ENCODE results near the gene SYT17.

SYT17 gene, protein sequence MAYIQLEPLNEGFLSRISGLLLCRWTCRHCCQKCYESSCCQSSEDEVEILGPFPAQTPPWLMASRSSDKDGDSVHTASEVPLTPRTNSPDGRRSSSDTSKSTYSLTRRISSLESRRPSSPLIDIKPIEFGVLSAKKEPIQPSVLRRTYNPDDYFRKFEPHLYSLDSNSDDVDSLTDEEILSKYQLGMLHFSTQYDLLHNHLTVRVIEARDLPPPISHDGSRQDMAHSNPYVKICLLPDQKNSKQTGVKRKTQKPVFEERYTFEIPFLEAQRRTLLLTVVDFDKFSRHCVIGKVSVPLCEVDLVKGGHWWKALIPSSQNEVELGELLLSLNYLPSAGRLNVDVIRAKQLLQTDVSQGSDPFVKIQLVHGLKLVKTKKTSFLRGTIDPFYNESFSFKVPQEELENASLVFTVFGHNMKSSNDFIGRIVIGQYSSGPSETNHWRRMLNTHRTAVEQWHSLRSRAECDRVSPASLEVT

GRCh38 chr16:19167710-19168370, at the start of gene SYT17:
SYT17 (plus strand) TSS chr16:19168240; CDS start chr16:19168647, 407 bp downstream.
- no peak for DNase-seq (ENCODE audit: low spot score)

DNA sequence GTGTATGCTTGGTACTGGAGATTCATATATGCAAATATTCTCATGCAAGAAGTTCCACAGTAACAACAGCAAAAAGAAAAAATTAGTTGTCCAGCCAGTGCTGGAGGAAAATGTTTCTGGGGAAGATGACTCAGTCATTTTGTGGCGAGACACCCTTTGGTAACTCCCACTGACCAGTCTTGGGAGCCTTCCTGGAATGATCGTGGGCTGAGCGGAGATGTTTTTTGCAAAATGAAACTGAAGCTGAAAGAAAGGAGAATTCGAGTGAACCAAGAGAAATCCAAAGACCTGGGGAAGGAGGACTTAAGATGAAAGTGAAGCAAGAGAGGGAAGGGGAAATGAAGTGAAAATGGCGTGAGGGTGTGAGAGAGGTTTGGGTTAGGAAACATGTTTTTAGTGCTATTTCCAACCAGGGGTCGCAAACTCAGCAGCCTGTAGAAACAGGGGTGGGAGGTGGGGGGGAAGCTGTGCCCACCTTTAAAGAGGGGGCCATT, 49.1 kb upstream of the SYT17 start:
- DNase-seq (ENCODE audit: low spot score): peak; percentile 27

- no peak for DNase-seq (ENCODE audit: low spot score)
Measured at GRCh38 chr16:19119564-19119963, 48.5 kb upstream of the SYT17 start.

GRCh38 chr16:19123535-19124178, 44.4 kb upstream of the SYT17 start:
- DNase-seq (ENCODE audit: low spot score): no peak

DNA sequence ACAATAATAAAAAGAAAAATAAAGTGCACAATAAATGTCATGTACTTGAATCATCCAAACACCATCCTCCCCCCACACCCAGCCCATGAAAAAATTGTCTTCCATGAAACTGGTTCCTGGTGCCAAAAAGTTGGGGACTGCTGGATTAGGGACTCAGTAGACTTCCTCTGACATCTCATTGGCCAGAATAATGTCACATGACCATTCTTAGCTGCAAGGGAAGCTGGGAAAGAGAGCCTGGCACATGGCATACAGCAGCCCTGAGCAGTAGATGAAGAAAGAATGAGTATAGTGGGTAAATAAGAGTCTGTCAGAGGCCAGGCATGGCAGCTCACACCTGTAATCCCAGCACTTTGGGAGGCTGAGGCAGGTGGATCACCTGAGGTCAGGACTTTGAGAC, 41.7 kb upstream of the SYT17 start:
- no peak for DNase-seq (ENCODE audit: low spot score)

DNA sequence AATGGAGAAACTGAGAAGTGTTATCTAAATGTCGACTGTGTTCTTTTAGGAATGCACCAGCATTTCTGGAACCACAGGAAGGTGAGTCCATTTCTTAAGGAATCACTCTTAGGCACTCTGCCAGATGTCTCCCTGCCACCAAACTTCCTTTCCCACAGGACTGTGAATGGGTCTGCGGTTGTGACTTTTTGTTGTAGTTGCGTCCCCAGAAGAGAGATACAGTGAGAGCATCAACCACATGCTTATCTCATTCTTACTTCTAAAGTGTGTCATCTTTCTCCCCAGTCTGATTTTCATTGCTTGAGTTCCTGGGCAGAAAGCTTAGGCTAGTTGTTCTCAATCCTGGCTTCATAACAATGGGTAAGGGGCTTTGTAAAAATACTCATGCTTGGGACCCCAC, 40.8 kb upstream of the SYT17 start:
- DNase-seq (ENCODE audit: low spot score): no peak

GRCh38 chr16:19127674-19128131, 40.3 kb upstream of the SYT17 start:
- DNase-seq (ENCODE audit: low spot score): no peak

GRCh38 chr16:19128454-19129200, 39.4 kb upstream of the SYT17 start:
- DNase-seq (ENCODE audit: low spot score): no peak

DNA sequence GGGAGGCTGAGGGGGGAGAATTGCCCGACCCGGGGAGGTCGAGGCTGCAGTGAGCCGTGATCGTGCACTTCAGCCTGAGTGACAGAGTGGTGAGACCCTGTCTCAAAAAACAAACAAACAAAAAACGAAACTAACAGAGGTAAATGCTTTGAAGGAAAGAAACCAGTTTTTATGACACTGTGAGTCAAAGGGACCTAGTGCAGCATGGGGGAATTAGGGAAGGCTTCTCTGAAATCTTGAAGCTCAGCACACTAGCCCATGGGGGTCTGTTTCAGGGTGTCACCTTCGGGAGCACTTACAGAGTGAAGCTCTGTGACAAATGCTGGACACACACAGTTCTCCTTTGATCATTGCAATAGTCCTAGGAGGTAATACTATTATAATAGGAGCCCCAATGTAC, 37.7 kb upstream of the SYT17 start:
- no peak for DNase-seq (ENCODE audit: low spot score)

DNA sequence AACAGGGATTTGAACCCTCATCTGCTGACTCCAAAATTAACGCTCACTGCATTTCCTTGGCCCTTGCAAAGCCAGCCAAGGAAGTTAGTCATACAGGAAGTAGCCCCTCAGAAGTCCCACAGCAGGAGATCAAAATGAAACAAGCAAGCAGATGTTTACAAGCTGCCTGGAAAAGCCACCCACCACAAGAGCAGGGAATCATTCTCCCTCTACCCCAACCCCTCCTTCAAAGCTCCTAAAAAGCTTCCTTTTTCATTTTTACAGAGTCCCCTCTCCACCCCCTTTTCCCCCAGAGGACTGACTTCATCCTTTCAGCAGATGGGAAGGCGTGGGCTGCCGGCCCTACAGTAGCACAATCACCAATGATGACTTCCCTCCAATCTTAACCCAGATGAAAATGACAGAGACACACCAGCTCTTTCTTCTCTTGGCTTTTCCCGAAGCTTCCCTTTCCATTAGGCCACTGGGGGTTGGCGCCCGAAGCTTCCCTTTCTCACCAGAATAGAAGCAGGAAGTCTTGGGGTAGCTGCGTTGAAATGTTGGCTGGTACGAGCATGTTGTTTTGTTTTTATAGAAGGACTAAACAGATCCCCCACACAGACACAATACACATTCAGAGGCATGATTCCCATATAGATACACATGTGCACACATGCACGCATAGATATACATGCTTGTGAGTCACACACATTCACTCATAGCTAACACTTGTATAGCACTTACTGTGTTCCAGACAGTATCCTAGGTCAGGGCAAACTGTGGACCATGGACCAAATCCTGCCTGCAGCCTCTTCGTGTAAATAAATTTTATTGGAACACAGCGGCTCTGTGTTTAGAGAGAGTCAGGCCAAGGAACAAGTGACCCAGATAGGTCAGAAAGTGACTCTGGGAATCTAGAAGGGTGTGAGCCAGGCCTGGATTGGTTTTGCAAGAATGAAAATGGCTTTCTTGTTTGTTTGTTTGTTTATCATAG, 36.9 kb upstream of the SYT17 start:
- DNase-seq (ENCODE audit: low spot score): no peak

- no peak for DNase-seq (ENCODE audit: low spot score)
Measured at GRCh38 chr16:19131825-19132218, 36.2 kb upstream of the SYT17 start.

- DNase-seq (ENCODE audit: low spot score): no peak
Measured at GRCh38 chr16:19132255-19132654, 35.8 kb upstream of the SYT17 start.

DNA sequence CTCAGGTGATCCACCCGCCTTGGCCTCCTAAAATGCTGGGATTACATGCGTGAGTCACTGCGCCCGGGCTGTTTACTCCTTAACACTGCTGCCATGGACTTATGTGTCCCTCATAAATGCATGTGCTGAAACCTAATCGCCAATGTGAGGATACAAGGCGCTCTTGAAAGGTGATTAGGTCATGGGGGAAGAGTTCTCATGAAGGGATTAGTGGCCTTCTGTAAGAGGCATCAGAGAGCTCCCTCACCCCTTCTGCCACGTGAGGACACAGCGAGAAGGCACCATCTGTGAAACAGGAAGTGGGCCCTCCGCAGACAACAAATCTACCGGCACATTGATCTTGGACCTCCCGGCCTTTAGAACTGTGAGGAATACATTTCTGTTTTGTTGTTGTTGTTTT, 35.1 kb upstream of the SYT17 start:
- DNase-seq (ENCODE audit: low spot score): no peak

DNA sequence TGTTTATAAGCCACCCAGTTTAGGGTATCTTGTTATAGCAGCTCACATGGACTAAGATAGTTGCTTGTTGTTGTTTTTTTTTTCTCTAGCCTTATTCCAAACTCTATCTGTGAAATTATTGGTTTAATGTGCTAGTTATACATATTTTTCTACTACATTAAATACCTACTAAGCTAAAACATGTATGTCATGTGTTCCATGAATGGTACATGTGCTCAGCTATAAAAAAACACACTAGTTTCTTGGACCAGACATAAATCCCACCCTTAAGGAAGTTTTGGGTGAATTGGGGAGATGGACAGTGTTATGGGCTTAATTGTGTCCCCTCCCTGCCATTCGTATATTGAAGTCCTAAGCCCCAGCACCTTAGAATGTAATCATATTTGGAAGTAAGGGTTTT, 34.4 kb upstream of the SYT17 start:
- no peak for DNase-seq (ENCODE audit: low spot score)

- DNase-seq (ENCODE audit: low spot score): no peak
Measured at GRCh38 chr16:19135201-19135842, 32.7 kb upstream of the SYT17 start.

- no peak for DNase-seq (ENCODE audit: low spot score)
Measured at GRCh38 chr16:19135896-19136438, 32.1 kb upstream of the SYT17 start.

DNA sequence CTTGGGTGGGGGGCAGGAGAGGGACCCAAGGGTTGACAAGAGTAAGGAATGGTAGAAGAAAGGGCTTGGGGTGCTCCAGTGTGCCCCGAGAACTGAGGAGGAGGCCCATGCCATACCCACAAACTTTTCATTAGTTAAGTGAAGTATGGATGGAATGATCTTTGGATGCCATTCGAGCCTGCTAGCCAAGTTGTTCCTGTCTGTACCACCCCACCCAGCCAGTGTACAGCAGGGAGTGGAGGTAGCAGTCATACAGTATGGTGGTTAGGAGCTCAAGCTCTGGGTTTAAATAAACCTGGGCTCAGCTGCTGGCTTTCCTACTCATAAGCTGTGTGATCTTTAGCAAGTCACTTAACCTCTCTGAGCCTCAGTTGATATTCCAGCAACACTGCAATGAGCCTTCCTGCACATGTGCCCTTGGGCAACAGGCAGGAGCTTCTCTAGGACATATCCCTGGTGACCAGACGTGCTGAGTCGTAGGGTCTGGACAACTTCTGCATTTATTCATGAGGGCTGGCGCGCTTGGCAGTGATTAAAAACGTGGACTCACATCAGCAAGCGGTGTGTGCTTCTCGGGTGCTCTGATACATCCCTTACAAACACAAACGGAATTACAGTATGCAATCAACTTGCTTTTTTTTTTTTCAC, 31.4 kb upstream of the SYT17 start:
- DNase-seq (ENCODE audit: low spot score): no peak

DNA sequence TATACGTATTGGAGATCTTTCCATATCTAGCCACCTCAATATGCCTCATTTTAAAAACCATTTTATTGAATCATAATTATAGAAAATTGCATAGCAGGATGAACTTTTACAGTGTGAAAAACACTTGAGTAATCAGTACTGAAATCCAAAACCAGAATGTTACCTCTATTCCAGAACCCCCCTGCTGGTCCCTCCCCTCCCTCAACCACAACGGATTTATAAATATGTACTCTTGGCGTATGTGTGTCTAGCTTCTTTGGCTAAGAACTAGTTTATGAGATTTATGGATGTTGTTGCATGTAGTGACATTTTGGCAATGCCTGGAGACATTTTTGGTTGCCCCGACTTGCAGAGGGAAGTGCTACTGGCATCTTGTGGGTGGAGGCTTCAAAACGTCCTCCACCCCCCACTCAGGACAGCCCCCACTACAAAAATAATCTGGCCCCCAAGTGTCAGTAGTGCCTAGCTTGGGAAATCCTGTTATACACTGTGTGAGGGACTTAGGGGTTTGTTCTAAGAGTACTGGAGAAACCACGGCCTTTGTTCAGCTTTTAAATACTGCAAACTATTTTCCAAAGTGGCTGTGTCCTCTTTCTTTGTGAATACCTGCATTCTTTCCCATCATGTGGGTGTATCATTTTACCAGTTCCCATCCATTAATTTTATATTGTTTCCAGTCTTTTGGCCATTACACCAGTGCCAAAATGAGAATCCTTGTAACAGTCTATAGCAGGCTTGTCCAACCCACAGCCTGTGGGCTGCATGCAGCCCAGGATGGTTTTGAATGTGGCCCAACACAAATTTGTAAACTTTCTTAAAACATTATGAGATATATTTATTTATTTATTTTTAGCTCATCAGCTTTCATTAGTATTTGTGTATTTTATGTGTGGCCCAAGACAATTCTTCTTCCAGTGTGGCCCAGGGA, 30.6 kb upstream of the SYT17 start:
- DNase-seq (ENCODE audit: low spot score): no peak
